Measurements from ENCODE around the gene CPT1B. TPM values are rescaled to one million over a fixed set of nuclear protein-coding genes. Genes with fewer than 3 reads are reported as not detected.

The CPT1B gene
- total RNA-seq, 6 experiments from 2014 or later, result 3.8 to 30.7 (median 13.0) TPM

- Histone ChIP-seq H3K9me3 (no peaks in the 10 kb centered on the region), H3K4me3 (no peak overlapping the region), H3K36me3 (no peaks in the 10 kb centered on the region), H3K27ac (no peak overlapping the region), H3K27me3 (no peaks in the 10 kb centered on the region), H3K4me1 (peaks cover 0 to 8% (median 0%) of the 10 kb centered on the region in 4 donors)
- DNase-seq (peak in 1 of 3 donors; percentile 27), ATAC-seq (no peak)
- TF ChIP-seq CTCF (IDR thresholded peaks at IDR 0.05) (no peak), POLR2A (IDR thresholded peaks at IDR 0.05) (no peak)
- 73% methylated on average over 5 of the region's 8 CpGs for WGBS (ENCODE audit: insufficient coverage, low coverage, low lambda C conversion rate, missing lambda C conversion rate)
- intact Hi-C loops (cut with DNase I), result loop anchor here in 1 of 2 donors (5.0 kb wide), 1 partner anchor 52 kb away; the partner anchor contains the start of gene MAPK8IP2
Observed at GRCh38 chr22:50550395-50550794, 27.8 kb downstream of the CPT1B start.

GRCh38 chr22:50548921-50549790 is 29.1 kb downstream of the CPT1B start:
- peak overlapping the region in 1 of 3 donors; percentile 8 for H3K27ac ChIP-seq
- TF ChIP-seq CTCF (IDR thresholded peaks at IDR 0.05) (no peak), POLR2A (IDR thresholded peaks at IDR 0.05) (no peak)
- no peaks in the 10 kb centered on the region for H3K27me3 ChIP-seq
- no peaks in the 10 kb centered on the region for H3K36me3 ChIP-seq
- no peaks in the 10 kb centered on the region for H3K9me3 ChIP-seq
- intact Hi-C loops (cut with DNase I), result no loop called here
- DNase-seq (peak in 1 of 3 donors; percentile 44), ATAC-seq (no peak)
- peaks cover 0 to 8% (median 0%) of the 10 kb centered on the region in 4 donors for H3K4me1 ChIP-seq
- H3K4me3 ChIP-seq, result peak overlapping the region; percentile 23 to 39 (median 31)
- WGBS (ENCODE audit: insufficient coverage, low coverage, low lambda C conversion rate, missing lambda C conversion rate), result 47% methylated on average over 9 of the region's 68 CpGs

- intact Hi-C loops (cut with DNase I), result no loop called here
- DNase-seq, result peak; percentile 67 to 72 (median 71)
- no peaks in the 10 kb centered on the region for H3K9me3 ChIP-seq
- WGBS (ENCODE audit: insufficient coverage, low coverage, low lambda C conversion rate, missing lambda C conversion rate), result 18% methylated on average over 9 of the region's 56 CpGs
- H3K27ac ChIP-seq, result peak overlapping the region in 1 of 3 donors; percentile 8
- no peak for TF ChIP-seq CTCF (IDR thresholded peaks at IDR 0.05)
- peak; percentile 66 for TF ChIP-seq POLR2A (IDR thresholded peaks at IDR 0.05)
- no peaks in the 10 kb centered on the region for H3K27me3 ChIP-seq
- no peaks in the 10 kb centered on the region for H3K36me3 ChIP-seq
- peak; percentile 49 to 72 (median 68) for ATAC-seq
- peaks cover 0 to 8% (median 0%) of the 10 kb centered on the region in 4 donors for H3K4me1 ChIP-seq
- H3K4me3 ChIP-seq, result peak overlapping the region; percentile 23 to 39 (median 31)
Observed at GRCh38 chr22:50548040-50548920, 29.9 kb downstream of the CPT1B start.

- peak in 1 of 3 donors; percentile 46 for DNase-seq
- ATAC-seq, result no peak
- no peak for TF ChIP-seq CTCF (IDR thresholded peaks at IDR 0.05)
- no peak for TF ChIP-seq POLR2A (IDR thresholded peaks at IDR 0.05)
- Histone ChIP-seq H3K27ac (no peak overlapping the region), H3K4me3 (no peak overlapping the region), H3K36me3 (no peaks in the 10 kb centered on the region), H3K9me3 (no peaks in the 10 kb centered on the region), H3K4me1 (peaks cover 0 to 8% (median 0%) of the 10 kb centered on the region in 4 donors), H3K27me3 (no peaks in the 10 kb centered on the region)
- 83% methylated on average over 18 of the region's 35 CpGs for WGBS (ENCODE audit: insufficient coverage, low coverage, low lambda C conversion rate, missing lambda C conversion rate)
- intact Hi-C loops (cut with DNase I), result no loop called here
Observed at GRCh38 chr22:50547263-50547985, 30.8 kb downstream of the CPT1B start.

Data from right lobe of liver (tissue), 6 donors.